ENCODE data around the gene TEAD1.

Gene TEAD1

DNA sequence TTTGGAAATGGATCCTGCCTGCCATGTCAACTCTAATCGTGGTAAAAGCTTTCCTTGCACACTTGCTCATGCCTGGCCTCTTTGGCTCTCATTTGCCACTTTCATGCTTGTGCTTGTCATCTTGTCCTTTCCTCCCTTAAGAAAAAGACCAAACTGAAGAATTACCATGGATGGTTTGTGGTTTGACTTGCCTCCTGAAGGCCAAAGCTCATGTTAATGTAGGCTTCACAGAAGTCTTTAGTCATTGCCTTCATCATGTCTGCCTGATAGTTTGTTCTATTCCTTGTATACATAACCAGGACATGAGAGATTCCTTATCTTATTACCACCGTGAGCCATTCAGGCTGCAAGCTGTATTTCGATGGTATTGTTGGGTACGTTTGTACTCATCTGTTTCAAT, 17.3 kb downstream of the TEAD1 start:
- Mint-ChIP-seq H3K9me3 (no peaks in the 10 kb centered on the region), H3K4me3 (peak overlapping the region in 1 of 3 experiments; percentile 33), H3K36me3 (ENCODE audit: low read depth) (no peaks in the 10 kb centered on the region), H3K27ac (peak overlapping the region; percentile 91 to 100 (median 97)), H3K27me3 (ENCODE audit: low read depth) (no peaks in the 10 kb centered on the region), H3K4me1 (peaks cover 96% of the 10 kb centered on the region)
- no peak for TF ChIP-seq CTCF (IDR thresholded peaks at IDR 0.05; ENCODE audit: unreplicated experiment in 3 of 3)

DNA sequence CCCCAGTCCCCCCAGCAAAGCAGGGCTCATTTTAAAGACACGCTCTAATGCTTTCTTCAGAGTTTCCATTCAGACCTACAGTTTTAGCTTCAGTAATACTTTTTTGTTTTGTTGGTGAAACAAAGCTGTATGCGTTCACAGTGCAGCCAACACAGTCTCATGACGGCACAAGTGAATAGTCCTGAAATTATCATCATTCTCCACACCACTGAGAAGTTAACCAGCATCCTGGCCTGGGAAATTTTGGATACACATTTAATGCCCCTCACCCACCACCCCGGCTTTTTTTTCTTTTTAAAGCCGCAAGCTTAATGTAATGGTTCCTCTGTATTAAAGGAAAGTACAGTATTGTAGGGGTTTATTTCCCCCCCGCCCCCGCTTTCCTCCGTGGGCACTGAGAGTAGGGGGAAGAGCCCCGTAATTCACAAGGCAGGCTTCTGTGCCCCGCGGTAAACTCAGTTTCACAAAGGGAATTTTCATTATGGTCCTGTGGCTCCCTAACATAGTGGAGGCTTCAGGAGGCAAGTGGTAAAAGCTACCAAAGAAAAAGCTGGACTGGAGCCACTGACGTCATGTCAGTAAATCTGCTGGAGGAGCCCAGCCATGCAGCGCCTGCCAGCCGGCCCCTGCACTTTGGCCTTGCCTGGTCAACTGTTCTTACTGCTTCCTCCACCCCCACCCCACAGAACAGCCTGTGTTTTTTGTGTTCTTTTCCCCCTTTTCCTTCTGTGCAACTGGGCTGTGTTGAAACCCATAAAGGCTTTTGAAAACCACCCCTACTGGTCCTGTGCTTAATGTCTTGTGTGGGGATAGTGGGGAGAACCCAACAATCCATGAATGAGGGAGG, 18.2 kb downstream of the TEAD1 start:
- TF ChIP-seq CTCF (IDR thresholded peaks at IDR 0.05; ENCODE audit: unreplicated experiment in 3 of 3), result no peak
- peak overlapping the region; percentile 34 to 64 (median 44) for H3K4me3 Mint-ChIP-seq
- H3K9me3 Mint-ChIP-seq, result no peaks in the 10 kb centered on the region
- no peaks in the 10 kb centered on the region for H3K36me3 Mint-ChIP-seq (ENCODE audit: low read depth)
- no peaks in the 10 kb centered on the region for H3K27me3 Mint-ChIP-seq (ENCODE audit: low read depth)
- H3K4me1 Mint-ChIP-seq, result peaks cover 97% of the 10 kb centered on the region
- peak overlapping the region; percentile 97 to 100 (median 98) for H3K27ac Mint-ChIP-seq

DNA sequence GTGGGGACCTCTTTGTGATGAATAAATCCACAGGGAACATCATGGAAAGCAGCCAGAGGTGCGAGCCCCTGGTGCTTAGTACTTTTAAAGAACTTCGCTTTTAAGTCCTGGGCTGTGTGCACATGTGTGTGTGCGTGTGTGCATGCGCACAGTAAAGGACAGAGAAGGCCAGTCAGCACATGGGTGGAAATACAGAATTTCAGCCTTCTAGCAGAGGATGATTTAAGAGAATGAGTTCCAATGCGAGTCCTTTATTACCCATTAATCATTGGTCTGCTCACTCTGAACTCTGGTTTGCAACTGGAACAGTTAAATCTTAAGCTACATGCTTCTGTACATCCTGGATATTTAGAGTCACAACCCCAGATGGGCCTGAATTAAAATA, 18.9 kb downstream of the TEAD1 start:
- H3K36me3 Mint-ChIP-seq (ENCODE audit: low read depth), result no peaks in the 10 kb centered on the region
- H3K27ac Mint-ChIP-seq, result peak overlapping the region; percentile 97 to 100 (median 98)
- H3K4me3 Mint-ChIP-seq, result peak overlapping the region; percentile 34 to 64 (median 44)
- no peak for TF ChIP-seq CTCF (IDR thresholded peaks at IDR 0.05; ENCODE audit: unreplicated experiment in 3 of 3)
- H3K4me1 Mint-ChIP-seq, result peaks cover 97% of the 10 kb centered on the region
- no peaks in the 10 kb centered on the region for H3K9me3 Mint-ChIP-seq
- H3K27me3 Mint-ChIP-seq (ENCODE audit: low read depth), result no peaks in the 10 kb centered on the region

GRCh38 chr11:12693479-12694182, 19.4 kb downstream of the TEAD1 start:
- H3K4me3 Mint-ChIP-seq, result peak overlapping the region; percentile 14 to 64 (median 34)
- no peaks in the 10 kb centered on the region for H3K27me3 Mint-ChIP-seq (ENCODE audit: low read depth)
- no peaks in the 10 kb centered on the region for H3K36me3 Mint-ChIP-seq (ENCODE audit: low read depth)
- no peaks in the 10 kb centered on the region for H3K9me3 Mint-ChIP-seq
- no peak for TF ChIP-seq CTCF (IDR thresholded peaks at IDR 0.05; ENCODE audit: unreplicated experiment in 3 of 3)
- peak overlapping the region; percentile 97 to 100 (median 98) for H3K27ac Mint-ChIP-seq
- H3K4me1 Mint-ChIP-seq, result peaks cover 97% of the 10 kb centered on the region

GRCh38 chr11:12694183-12694531, 19.9 kb downstream of the TEAD1 start:
- TF ChIP-seq CTCF (IDR thresholded peaks at IDR 0.05; ENCODE audit: unreplicated experiment in 3 of 3), result no peak
- H3K27me3 Mint-ChIP-seq (ENCODE audit: low read depth), result no peaks in the 10 kb centered on the region
- no peaks in the 10 kb centered on the region for H3K9me3 Mint-ChIP-seq
- H3K4me3 Mint-ChIP-seq, result peak overlapping the region; percentile 14 to 64 (median 34)
- H3K4me1 Mint-ChIP-seq, result peaks cover 92% of the 10 kb centered on the region
- H3K27ac Mint-ChIP-seq, result peak overlapping the region; percentile 97 to 100 (median 98)
- H3K36me3 Mint-ChIP-seq (ENCODE audit: low read depth), result no peaks in the 10 kb centered on the region

Measured in nephron (organoid).